Measurements from ENCODE around the gene NKTR. TPM values are rescaled to one million over a fixed set of nuclear protein-coding genes. Genes with fewer than 3 reads are reported as not detected.

NKTR gene
- total RNA-seq, 3 donors from 2014 or later: 132 to 214 (median 175) TPM

GRCh38 chr3:42668413-42668760 lies 67.9 kb downstream of the NKTR start:
- Histone ChIP-seq H3K9me3 (no peaks in the 10 kb centered on the region), H3K36me3 (no peaks in the 10 kb centered on the region), H3K27me3 (no peaks in the 10 kb centered on the region), H3K27ac (no peak overlapping the region), H3K4me1 (no peaks in the 10 kb centered on the region), H3K4me3 (no peak overlapping the region)
- TF ChIP-seq POLR2A (IDR thresholded peaks at IDR 0.05): no peak
- TF ChIP-seq POLR2AphosphoS5 (IDR thresholded peaks at IDR 0.05): no peak
- no peak for TF ChIP-seq CTCF (IDR thresholded peaks at IDR 0.05)
- intact Hi-C loops (cut with DNase I; ENCODE audit: low total_unique reads): no loop called here
- DNase-seq (ENCODE audit: low spot score in 2 of 2): no peak

GRCh38 chr3:42668793-42669217 lies 68.3 kb downstream of the NKTR start:
- Histone ChIP-seq H3K4me1 (no peaks in the 10 kb centered on the region), H3K4me3 (no peak overlapping the region), H3K36me3 (no peaks in the 10 kb centered on the region), H3K27ac (no peak overlapping the region), H3K27me3 (no peaks in the 10 kb centered on the region), H3K9me3 (no peaks in the 10 kb centered on the region)
- TF ChIP-seq CTCF (IDR thresholded peaks at IDR 0.05) (no peak), POLR2A (IDR thresholded peaks at IDR 0.05) (no peak), POLR2AphosphoS5 (IDR thresholded peaks at IDR 0.05) (no peak)
- intact Hi-C loops (cut with DNase I; ENCODE audit: low total_unique reads): no loop called here
- no peak for DNase-seq (ENCODE audit: low spot score in 2 of 2)

GRCh38 chr3:42670051-42670576 lies 69.6 kb downstream of the NKTR start:
- Histone ChIP-seq H3K9me3 (no peaks in the 10 kb centered on the region), H3K27me3 (no peaks in the 10 kb centered on the region), H3K4me1 (no peaks in the 10 kb centered on the region), H3K36me3 (no peaks in the 10 kb centered on the region), H3K4me3 (no peak overlapping the region), H3K27ac (no peak overlapping the region)
- DNase-seq (ENCODE audit: low spot score in 2 of 2): no peak
- TF ChIP-seq POLR2AphosphoS5 (IDR thresholded peaks at IDR 0.05) (no peak), POLR2A (IDR thresholded peaks at IDR 0.05) (no peak), CTCF (IDR thresholded peaks at IDR 0.05) (no peak)
- intact Hi-C loops (cut with DNase I; ENCODE audit: low total_unique reads): loop anchor here (2.0 kb wide), 1 partner anchor 57 kb away; no protein-coding TSS in a partner anchor

GRCh38 chr3:42670670-42671069 lies 70.2 kb downstream of the NKTR start:
- H3K27me3 ChIP-seq: no peaks in the 10 kb centered on the region
- no peaks in the 10 kb centered on the region for H3K36me3 ChIP-seq
- H3K4me1 ChIP-seq: no peaks in the 10 kb centered on the region
- no peak overlapping the region for H3K27ac ChIP-seq
- H3K4me3 ChIP-seq: no peak overlapping the region
- TF ChIP-seq CTCF (IDR thresholded peaks at IDR 0.05): no peak
- no peak for TF ChIP-seq POLR2A (IDR thresholded peaks at IDR 0.05)
- no peak for TF ChIP-seq POLR2AphosphoS5 (IDR thresholded peaks at IDR 0.05)
- no peaks in the 10 kb centered on the region for H3K9me3 ChIP-seq
- DNase-seq (ENCODE audit: low spot score in 2 of 2): no peak
- intact Hi-C loops (cut with DNase I; ENCODE audit: low total_unique reads): loop anchor here (2.0 kb wide), 1 partner anchor 58 kb away; no protein-coding TSS in a partner anchor

- no peaks in the 10 kb centered on the region for H3K4me1 ChIP-seq
- H3K9me3 ChIP-seq: no peaks in the 10 kb centered on the region
- H3K27me3 ChIP-seq: no peaks in the 10 kb centered on the region
- no peak overlapping the region for H3K27ac ChIP-seq
- no peak for TF ChIP-seq POLR2AphosphoS5 (IDR thresholded peaks at IDR 0.05)
- TF ChIP-seq CTCF (IDR thresholded peaks at IDR 0.05): no peak
- TF ChIP-seq POLR2A (IDR thresholded peaks at IDR 0.05): no peak
- DNase-seq (ENCODE audit: low spot score in 2 of 2): no peak
- H3K36me3 ChIP-seq: no peaks in the 10 kb centered on the region
- no peak overlapping the region for H3K4me3 ChIP-seq
- intact Hi-C loops (cut with DNase I; ENCODE audit: low total_unique reads): no loop called here
Measured at GRCh38 chr3:42672515-42672914, 72.0 kb downstream of the NKTR start.
